Karpas-422 (cell line): ENCODE data around the gene TMEM52B. TPM values are rescaled to one million over a fixed set of nuclear protein-coding genes. Genes with fewer than 3 reads are reported as not detected.

ENCODE experiments used
- DNase-seq: peaks from one replicate; pipeline ENCODE4 v3.0.0-alpha.2; 2015
- H2AFZ ChIP-seq: fragments of 200-600 bp; sonication (generic); 2 replicates; pipeline ENCODE4 v1.6.1; 2014; ENCODE audit warnings: antibody characterized with exemption, low read length, mixed read lengths
- H3K27ac ChIP-seq: fragments of 200-600 bp; sonication (generic); 2 replicates; pipeline ENCODE4 v1.5.1; 2014; ENCODE audit warnings: mild to moderate bottlenecking, low read length, moderate library complexity
- H3K27me3 ChIP-seq: fragments of 200-600 bp; sonication (generic); 2 replicates; pipeline ENCODE4 v1.6.1; 2014; ENCODE audit warnings: low read length, mixed read lengths
- H3K36me3 ChIP-seq: fragments of 200-600 bp; sonication (generic); 2 replicates; pipeline ENCODE4 v1.6.1; 2014; ENCODE audit warnings: low read length, mixed read lengths; ENCODE audit not compliant: insufficient read depth
- H3K4me1 ChIP-seq: fragments of 200-600 bp; sonication (generic); 2 replicates; pipeline ENCODE4 v1.6.1; 2014; ENCODE audit warnings: mild to moderate bottlenecking, low read length, mixed read lengths
- H3K4me2 ChIP-seq: fragments of 200-600 bp; sonication (generic); 2 replicates; pipeline ENCODE4 v1.6.1; 2014; ENCODE audit warnings: low read length, low read depth, mild to moderate bottlenecking; ENCODE audit not compliant: poor library complexity, severe bottlenecking
- H3K4me3 ChIP-seq: fragments of 200-600 bp; sonication (generic); 2 replicates; pipeline ENCODE4 v1.5.1; 2014; ENCODE audit warnings: mild to moderate bottlenecking, antibody characterized with exemption, low read length, mixed read lengths
- H3K79me2 ChIP-seq: fragments of 200-600 bp; sonication (generic); 2 replicates; pipeline ENCODE4 v1.6.1; 2014; ENCODE audit warnings: mild to moderate bottlenecking, low read length, mixed read lengths
- H3K9ac ChIP-seq: fragments of 200-600 bp; sonication (generic); 2 replicates; pipeline ENCODE4 v1.6.0; 2014; ENCODE audit warnings: low read length
- H3K9me2 ChIP-seq: fragments of 200-600 bp; sonication (generic), shearing (Covaris generic); replicated peaks from 2 replicates; pipeline ENCODE4 v1.6.0; 2014; ENCODE audit warnings: mild to moderate bottlenecking, low read length, moderate library complexity; ENCODE audit not compliant: insufficient read depth
- H3K9me3 ChIP-seq: fragments of 300-700, 200-600 bp; sonication (generic); 2 replicates; pipeline ENCODE4 v1.6.1; 2014; ENCODE audit warnings: low read length, mixed read lengths
- H4K20me1 ChIP-seq: fragments of 200-600 bp; sonication (generic); 2 replicates; pipeline ENCODE4 v1.6.1; 2014; ENCODE audit warnings: mild to moderate bottlenecking, antibody characterized with exemption, low read length, low read depth; ENCODE audit not compliant: insufficient read depth
- total RNA-seq: library from RNA; depleted of rRNA; stranded (reverse); fragments of >200 nt; shearing (Covaris generic); gene quantifications from 2 replicates; pipeline ENCODE4 v1.2.3, GENCODE V29; 2014; ENCODE audit warnings: low replicate concordance

Gene TMEM52B
- total RNA-seq, 1 experiment from 2014 or later, result not detected

DNA sequence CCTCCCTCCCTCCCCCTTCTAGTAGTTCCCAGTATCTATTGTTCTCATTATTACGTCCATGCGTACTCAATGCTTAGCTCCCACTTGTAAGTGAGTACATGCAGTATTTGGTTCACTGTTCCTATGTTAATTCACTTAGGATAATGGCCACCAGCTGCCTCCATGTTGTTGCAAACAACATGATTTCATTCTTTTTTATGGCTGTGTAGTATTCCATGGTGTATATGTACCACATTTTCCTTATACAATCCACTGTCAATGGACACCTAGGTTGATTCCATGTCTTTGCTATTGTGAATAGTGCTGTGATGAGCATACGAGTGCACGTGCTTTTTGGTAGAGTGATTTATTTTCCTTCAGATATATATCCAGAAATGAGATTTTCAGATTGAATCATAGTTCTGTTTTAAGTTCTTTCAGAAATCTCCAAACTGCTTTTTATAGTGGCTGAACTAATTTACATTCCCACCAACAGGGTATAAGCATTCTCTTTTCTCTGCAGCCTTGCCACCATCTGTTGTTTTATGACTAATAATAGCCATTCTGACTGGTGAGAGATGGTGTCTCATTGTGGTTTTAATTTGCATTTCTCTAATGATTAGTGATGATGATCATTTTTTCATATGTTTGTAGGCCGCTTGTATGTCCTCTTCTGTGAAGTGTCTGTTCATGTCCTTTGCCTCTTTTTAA is 31.0 kb upstream of the TMEM52B start:
- H4K20me1 ChIP-seq, result no peaks in the 10 kb centered on the region
- H3K4me3 ChIP-seq, result no peak overlapping the region
- H3K36me3 ChIP-seq, result no peaks in the 10 kb centered on the region
- no peaks in the 10 kb centered on the region for H3K4me1 ChIP-seq
- no peak overlapping the region for H3K4me2 ChIP-seq
- no peak overlapping the region for H3K9ac ChIP-seq
- no peaks in the 10 kb centered on the region for H3K9me2 ChIP-seq
- H2AFZ ChIP-seq, result no peak overlapping the region
- DNase-seq, result no peak
- H3K27me3 ChIP-seq, result no peaks in the 10 kb centered on the region
- H3K9me3 ChIP-seq, result no peaks in the 10 kb centered on the region
- H3K79me2 ChIP-seq, result no peaks in the 10 kb centered on the region
- H3K27ac ChIP-seq, result no peak overlapping the region

- H3K79me2 ChIP-seq, result no peaks in the 10 kb centered on the region
- no peak overlapping the region for H3K9ac ChIP-seq
- H3K4me1 ChIP-seq, result no peaks in the 10 kb centered on the region
- H2AFZ ChIP-seq, result no peak overlapping the region
- no peaks in the 10 kb centered on the region for H3K27me3 ChIP-seq
- no peaks in the 10 kb centered on the region for H3K9me2 ChIP-seq
- no peaks in the 10 kb centered on the region for H3K9me3 ChIP-seq
- H3K36me3 ChIP-seq, result no peaks in the 10 kb centered on the region
- no peak overlapping the region for H3K4me3 ChIP-seq
- H4K20me1 ChIP-seq, result no peaks in the 10 kb centered on the region
- H3K27ac ChIP-seq, result no peak overlapping the region
- DNase-seq, result no peak
- no peak overlapping the region for H3K4me2 ChIP-seq
Observed at GRCh38 chr12:10151621-10152020, 27.2 kb upstream of the TMEM52B start.

DNA sequence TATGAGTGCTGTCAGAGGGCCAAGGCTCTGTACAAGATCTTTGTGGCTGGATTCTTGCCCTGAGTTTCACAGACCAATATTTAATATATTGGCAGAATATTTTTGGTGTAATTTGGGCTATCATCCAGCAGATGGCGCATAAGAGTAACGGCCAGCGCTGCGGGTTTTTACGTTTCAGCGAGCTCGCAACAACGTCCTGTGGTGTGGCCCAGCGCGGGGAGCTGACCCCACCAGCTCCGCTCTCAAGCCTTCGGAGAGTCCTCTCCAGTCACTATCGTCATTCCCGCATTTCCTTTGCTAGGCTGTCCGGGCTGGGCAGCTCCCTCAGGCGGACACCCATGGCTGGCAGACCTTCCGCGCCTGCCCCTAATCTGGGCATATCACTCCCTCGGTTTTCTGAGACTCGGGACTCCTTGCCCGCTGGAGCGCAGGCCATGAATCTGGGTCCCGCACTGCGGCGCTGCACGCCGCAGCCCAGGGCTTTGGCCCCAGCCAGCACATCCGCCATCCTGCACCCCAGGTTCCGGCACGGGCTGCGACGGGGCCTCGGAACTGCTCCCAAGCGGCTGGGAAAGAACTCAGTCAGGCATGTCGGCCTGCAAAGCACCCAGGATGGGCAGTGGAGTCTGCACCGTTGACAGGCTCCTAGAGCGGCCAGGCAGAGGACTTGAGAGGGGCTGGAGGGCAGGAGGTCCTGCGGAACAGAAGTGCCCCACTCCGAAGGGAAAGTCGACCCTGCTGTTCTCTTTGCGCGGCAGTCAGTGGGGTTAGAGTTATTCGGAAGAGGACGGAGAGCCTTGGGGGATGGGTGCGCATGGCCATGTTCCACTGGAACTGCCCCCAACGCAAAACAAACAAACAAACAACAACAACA is 25.3 kb upstream of the TMEM52B start:
- H3K9me2 ChIP-seq, result no peaks in the 10 kb centered on the region
- no peaks in the 10 kb centered on the region for H3K4me1 ChIP-seq
- peak; percentile 68 for DNase-seq
- no peaks in the 10 kb centered on the region for H3K79me2 ChIP-seq
- no peaks in the 10 kb centered on the region; the same call in 1 of the 2 replicates for H3K27me3 ChIP-seq
- no peaks in the 10 kb centered on the region for H3K9me3 ChIP-seq
- H4K20me1 ChIP-seq, result no peaks in the 10 kb centered on the region
- H2AFZ ChIP-seq, result no peak overlapping the region
- H3K27ac ChIP-seq, result no peak overlapping the region
- no peaks in the 10 kb centered on the region for H3K36me3 ChIP-seq
- no peak overlapping the region for H3K4me3 ChIP-seq
- no peak overlapping the region for H3K9ac ChIP-seq
- H3K4me2 ChIP-seq, result no peak overlapping the region

DNA sequence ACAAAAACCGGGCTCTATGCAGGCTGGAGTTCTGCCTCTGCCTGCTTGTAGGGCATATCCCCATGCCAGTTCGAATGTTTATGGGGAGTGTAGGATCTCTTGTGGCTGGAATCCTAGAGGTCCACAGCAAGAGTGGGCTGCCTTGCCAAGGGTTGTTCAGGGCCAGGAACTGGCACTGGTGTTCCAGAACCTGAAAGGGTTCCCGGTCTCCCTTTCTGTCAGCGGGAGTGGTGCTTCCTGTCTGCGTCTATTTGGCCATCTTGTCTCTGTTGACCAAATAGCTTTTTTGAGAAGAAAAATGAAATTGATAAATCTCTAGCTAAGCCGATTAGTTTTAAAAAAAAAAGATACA is 24.7 kb upstream of the TMEM52B start:
- Histone ChIP-seq H3K27me3 (no peaks in the 10 kb centered on the region; the same call in 1 of the 2 replicates), H3K36me3 (no peaks in the 10 kb centered on the region), H4K20me1 (no peaks in the 10 kb centered on the region), H3K27ac (no peak overlapping the region), H3K4me3 (no peak overlapping the region), H3K4me2 (no peak overlapping the region), H2AFZ (no peak overlapping the region), H3K9ac (no peak overlapping the region), H3K4me1 (no peaks in the 10 kb centered on the region), H3K9me3 (no peaks in the 10 kb centered on the region), H3K79me2 (no peaks in the 10 kb centered on the region), H3K9me2 (no peaks in the 10 kb centered on the region)
- DNase-seq, result no peak

DNA sequence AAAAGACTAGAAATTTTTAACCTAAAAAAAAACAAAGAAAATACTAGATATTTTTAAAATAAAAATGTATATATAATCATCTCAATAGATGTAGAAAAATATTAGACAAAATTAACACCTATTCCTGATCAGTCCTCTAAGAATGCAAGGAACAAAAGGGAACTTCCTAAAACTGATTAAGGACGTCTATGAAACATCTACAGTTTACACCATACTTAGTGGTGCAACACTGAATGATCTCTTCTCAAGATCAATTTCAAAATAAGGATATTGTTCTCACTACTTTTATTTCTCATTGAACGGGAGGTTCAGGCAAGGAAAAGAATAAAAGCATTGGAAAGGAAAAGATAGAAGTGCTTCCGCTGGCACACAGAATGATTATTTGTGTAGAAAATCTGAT is 22.9 kb upstream of the TMEM52B start:
- no peaks in the 10 kb centered on the region for H3K79me2 ChIP-seq
- no peak overlapping the region for H3K4me3 ChIP-seq
- H2AFZ ChIP-seq, result no peak overlapping the region
- no peaks in the 10 kb centered on the region for H3K36me3 ChIP-seq
- no peaks in the 10 kb centered on the region for H3K9me2 ChIP-seq
- no peak overlapping the region for H3K4me2 ChIP-seq
- H4K20me1 ChIP-seq, result no peaks in the 10 kb centered on the region
- no peak overlapping the region for H3K9ac ChIP-seq
- no peak for DNase-seq
- no peaks in the 10 kb centered on the region; the same call in 1 of the 2 replicates for H3K27me3 ChIP-seq
- H3K27ac ChIP-seq, result no peak overlapping the region
- no peaks in the 10 kb centered on the region for H3K4me1 ChIP-seq
- H3K9me3 ChIP-seq, result no peaks in the 10 kb centered on the region

GRCh38 chr12:10158406-10158805 is 20.4 kb upstream of the TMEM52B start:
- Histone ChIP-seq H3K79me2 (no peaks in the 10 kb centered on the region), H3K9me2 (no peaks in the 10 kb centered on the region), H3K4me3 (no peak overlapping the region), H3K9ac (no peak overlapping the region), H3K4me2 (no peak overlapping the region), H3K27ac (no peak overlapping the region), H3K36me3 (no peaks in the 10 kb centered on the region), H2AFZ (no peak overlapping the region), H3K9me3 (no peaks in the 10 kb centered on the region), H3K27me3 (no peaks in the 10 kb centered on the region; the same call in 1 of the 2 replicates), H3K4me1 (no peaks in the 10 kb centered on the region), H4K20me1 (no peaks in the 10 kb centered on the region)
- no peak for DNase-seq

- Histone ChIP-seq H3K4me2 (no peak overlapping the region), H3K79me2 (no peaks in the 10 kb centered on the region), H4K20me1 (no peaks in the 10 kb centered on the region), H3K4me1 (no peaks in the 10 kb centered on the region), H3K9me3 (no peaks in the 10 kb centered on the region), H2AFZ (no peak overlapping the region), H3K36me3 (no peaks in the 10 kb centered on the region), H3K9ac (no peak overlapping the region), H3K9me2 (no peaks in the 10 kb centered on the region), H3K27me3 (no peaks in the 10 kb centered on the region; the same call in 1 of the 2 replicates), H3K27ac (no peak overlapping the region), H3K4me3 (no peak overlapping the region)
- no peak for DNase-seq
Observed at GRCh38 chr12:10159280-10159679, 19.6 kb upstream of the TMEM52B start.

- Histone ChIP-seq H3K9ac (no peak overlapping the region), H3K9me3 (no peaks in the 10 kb centered on the region), H3K79me2 (no peaks in the 10 kb centered on the region), H3K4me1 (no peaks in the 10 kb centered on the region), H4K20me1 (no peaks in the 10 kb centered on the region), H3K27ac (no peak overlapping the region), H2AFZ (no peak overlapping the region), H3K4me3 (no peak overlapping the region), H3K36me3 (no peaks in the 10 kb centered on the region), H3K4me2 (no peak overlapping the region), H3K27me3 (no peaks in the 10 kb centered on the region; the same call in 1 of the 2 replicates), H3K9me2 (no peaks in the 10 kb centered on the region)
- no peak for DNase-seq
Observed at GRCh38 chr12:10160617-10161385, 18.0 kb upstream of the TMEM52B start.
